ENCODE measurements around the gene PRKCA.
"Not testable (repeated sequence)": the region's sequence is repeated elsewhere in the genome, so short reads cannot be mapped to it uniquely, and the experiment has no call there.

The PRKCA gene

DNA sequence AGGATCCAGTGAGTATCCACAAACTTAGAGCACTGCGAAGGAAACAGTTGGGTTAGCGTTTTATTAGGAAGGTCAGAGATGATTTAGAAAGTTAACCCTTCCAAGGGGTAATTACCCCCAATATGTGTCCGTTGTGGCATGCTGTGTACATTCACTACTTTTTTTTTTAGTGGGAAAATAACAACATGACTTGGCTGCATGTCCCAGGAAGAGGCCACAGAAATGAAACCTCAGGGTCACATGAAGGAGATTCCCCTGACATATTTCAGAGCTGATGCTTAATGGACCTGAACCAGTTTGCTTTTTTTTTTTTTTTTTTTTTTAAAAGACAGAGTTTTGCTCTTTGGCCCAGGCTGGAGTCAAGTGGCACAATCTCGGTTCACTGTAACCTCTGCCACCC is 167.5 kb downstream of the PRKCA start:
- DNase-seq, result no peak

DNA sequence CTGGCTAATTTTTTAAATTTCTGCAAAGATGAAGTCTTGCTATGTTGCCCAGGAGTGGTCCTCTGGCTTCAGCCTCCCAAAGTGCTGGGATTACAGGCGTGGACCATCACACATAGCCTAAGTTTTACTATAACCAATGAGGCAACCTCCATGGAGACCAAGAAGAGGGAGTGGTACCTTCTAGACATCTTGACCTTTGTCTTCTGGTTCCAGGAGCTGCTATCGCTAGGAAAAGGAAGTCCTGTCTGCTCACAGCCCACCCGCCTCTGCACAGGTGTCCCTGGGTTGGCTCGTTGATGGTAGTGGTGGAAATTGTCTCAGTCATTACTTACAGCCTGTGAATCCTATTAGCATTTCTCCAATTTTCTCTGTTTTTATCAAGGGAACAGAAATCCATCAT is 169.7 kb downstream of the PRKCA start:
- DNase-seq, result no peak

- DNase-seq, result no peak
These were observed 171.8 kb downstream of the PRKCA start for GRCh38 chr17:66474258-66474657.

DNA sequence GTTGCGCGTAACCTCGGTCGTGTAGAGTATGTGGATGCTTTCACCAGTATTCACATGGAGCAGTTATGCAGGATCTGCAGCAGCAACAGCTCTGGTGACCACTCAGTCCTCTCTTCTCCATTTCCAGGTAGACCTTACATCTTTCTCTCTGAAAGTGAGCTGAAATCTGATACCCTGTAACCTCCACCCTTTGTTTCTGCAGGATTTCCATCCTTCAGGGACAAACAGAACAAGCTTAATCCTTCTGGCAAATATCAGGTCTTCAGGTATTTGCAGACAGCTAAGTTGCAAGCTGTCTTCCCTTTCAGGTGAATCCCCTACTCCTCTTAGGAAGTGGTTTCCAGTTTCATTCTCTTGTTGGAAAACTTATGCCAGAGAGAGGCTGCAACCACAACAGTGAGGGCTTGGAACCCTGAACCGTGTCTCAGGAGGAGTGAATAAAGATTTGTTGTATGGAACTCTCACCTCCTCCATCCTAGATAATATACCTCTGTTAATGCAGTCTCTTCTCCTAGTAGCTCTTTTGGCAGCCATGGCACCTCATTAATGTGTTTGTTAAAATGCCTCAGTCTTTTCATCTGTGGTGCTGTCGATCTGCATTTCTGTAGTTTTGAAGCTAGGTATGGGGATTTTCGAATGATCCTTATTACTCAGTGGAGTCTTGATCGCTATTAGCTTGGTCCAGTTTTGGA is 172.5 kb downstream of the PRKCA start:
- no peak for DNase-seq

GRCh38 chr17:66476014-66476413 is 173.6 kb downstream of the PRKCA start:
- DNase-seq, result no peak

GRCh38 chr17:66477615-66478283 is 175.3 kb downstream of the PRKCA start:
- DNase-seq, result no peak

DNA sequence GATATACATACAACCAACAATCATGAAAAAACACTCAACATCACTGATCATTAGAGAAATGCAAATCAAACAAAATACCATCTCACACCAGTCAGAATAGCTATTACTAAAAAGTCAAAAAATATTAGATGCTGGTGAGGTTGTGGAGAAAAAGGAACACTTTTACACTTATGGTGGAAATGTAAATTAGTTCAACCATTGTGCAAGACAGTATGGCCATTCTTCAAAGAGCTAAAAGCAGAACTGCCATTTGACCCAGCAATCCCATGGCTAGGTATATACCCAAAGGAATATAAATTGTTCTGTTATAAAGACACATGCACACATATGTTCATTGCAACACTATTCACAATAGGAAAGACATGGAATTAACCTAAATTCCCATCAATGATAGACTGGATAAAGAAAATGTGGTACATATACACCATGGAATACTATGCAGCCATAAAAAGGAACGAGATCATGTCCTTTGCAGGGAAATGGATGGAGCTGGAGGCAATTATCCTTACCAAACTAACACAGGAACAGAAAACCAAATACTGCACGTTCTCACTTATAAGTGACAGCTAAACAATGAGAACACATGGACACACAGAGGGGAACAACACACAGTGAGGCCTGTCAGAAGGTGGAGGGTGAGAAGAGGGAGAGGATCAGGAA is 176.9 kb downstream of the PRKCA start:
- not testable (repeated sequence) for DNase-seq

- no peak for DNase-seq
These were observed 177.8 kb downstream of the PRKCA start for GRCh38 chr17:66480243-66480642.

DNA sequence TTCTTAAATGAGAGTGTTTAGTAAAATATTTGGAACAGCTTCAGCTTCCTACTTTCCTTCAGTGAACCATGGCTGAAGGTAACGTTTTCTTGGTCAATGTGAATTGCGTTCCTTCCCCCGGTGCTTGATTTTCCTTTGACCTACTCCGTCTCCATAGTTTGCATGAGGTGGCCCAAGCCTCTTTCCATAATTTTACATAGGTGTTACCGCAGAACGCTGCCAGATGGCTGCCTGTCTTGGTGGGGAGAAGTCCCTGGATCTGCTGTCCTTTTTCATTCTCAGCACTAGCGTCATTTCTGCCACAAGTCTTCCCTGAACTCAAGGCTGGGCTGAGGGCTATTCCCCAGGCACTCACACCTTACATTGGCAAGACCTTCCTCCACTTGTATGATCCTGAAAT is 178.4 kb downstream of the PRKCA start:
- DNase-seq, result no peak

- no peak for DNase-seq
These were observed 178.9 kb downstream of the PRKCA start for GRCh38 chr17:66481271-66481670.

- no peak for DNase-seq
These were observed 181.5 kb downstream of the PRKCA start for GRCh38 chr17:66483906-66484305.

DNA sequence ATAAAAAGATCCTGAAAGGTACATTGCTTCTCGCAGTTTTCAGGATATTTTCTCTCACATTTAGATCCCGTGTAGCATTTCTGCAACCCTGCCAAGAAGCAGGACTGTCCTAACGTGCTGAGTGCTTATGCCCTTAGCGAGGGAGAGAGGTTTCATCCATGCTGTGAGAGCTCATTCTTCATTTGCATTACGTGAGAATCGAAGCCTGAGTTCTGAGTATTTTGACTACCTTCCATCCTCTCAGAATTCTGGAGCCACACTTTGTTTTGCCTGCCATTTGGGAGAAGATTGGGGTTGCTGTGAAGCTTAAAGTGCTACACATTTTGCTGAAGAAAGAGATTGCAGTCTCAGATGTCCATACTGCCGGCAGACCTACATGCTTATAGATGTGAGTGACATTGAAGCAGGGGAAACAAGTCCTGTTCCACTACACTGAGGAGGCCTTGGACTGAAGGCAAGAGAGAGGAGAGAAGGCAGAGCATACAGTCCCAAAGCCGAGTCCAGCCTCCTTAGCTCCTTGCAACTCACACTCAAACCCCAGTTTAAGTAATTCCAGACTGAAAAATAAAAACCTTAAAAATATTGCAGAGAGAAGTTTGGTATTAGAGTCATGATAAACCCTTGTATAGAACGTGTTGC is 183.0 kb downstream of the PRKCA start:
- no peak for DNase-seq

DNA sequence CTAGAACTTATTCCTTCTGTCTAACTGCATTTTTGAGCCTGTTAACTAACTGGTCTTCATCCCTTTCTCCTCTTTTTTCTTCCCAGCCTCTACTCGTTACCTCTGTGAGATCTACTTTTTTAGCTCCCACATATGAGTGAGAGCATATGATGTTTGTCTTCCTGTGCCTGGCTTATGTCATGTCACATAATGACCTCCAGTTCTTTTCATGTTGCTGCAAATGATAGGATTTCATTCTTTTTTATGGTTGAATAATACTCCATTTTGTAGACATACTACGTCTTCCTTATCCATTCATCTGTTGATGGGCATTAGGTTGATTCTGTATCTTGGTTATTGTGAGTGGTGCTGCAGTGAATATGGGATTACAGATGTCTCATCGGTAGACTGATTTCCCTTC is 184.7 kb downstream of the PRKCA start:
- DNase-seq, result no peak

GRCh38 chr17:66487981-66488468 is 185.6 kb downstream of the PRKCA start:
- DNase-seq, result no peak

- DNase-seq, result no peak
These were observed 186.5 kb downstream of the PRKCA start for GRCh38 chr17:66488864-66489263.

DNA sequence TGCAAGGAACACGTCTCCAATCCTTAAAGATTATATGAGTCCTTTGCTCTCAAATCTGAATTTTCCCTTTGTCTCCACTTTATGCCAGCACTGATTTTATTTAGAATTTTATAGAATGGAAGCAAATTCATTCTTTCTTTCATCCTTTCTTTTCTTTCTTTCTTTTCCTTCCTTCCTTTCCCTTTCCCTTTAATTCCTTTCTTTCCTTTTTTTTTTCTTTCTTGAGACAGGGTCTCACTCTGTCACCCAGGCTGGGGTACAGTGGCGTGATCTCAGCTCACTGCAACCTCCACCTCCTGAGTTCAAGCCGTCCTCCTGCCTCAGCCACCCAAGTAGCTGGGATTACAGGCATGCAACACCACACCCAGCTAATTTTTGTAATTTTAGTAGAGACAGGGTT is 187.2 kb downstream of the PRKCA start:
- DNase-seq, result not testable (repeated sequence)

- DNase-seq, result no peak
These were observed 188.8 kb downstream of the PRKCA start for GRCh38 chr17:66491213-66491612.

DNA sequence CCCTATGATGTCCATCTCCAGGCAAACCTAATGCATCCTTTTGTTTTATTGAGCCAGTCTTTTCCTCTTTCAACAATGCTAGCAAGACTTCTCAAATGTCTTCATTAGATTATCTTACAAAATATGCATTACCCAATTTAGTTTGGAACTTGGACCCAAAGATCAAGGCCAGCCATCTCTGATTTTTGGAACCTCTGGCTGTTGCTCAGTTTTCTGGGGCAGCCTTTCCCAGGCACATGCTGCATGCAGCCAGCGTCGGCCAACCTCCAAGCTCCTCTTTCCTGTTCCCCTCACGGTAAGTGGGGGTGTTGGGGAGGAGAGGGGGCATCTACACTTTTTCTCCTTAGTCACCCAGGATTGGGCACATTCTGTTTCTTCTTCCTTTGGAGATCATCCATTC is 189.3 kb downstream of the PRKCA start:
- no peak for DNase-seq

DNA sequence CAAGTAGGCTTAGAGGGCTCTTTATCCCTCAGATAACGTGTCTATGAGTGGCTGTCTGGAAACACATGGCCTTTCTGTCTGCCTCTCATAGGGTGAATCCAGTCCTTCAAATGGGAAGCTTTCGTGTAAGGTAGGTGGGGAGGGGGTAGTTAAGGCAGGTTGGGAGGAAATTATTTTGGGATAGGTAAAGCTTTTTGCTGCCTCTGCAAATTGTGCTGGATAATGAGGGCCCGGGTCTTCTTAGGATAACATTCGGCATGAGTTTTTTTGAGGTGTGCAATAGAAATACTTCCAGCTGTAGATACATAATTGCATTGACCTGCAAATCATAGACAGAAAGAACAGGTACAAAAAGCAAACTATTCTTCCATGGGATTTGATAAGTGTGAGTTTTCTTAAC is 189.7 kb downstream of the PRKCA start:
- no peak for DNase-seq

GRCh38 chr17:66492561-66493005 is 190.2 kb downstream of the PRKCA start:
- no peak for DNase-seq

DNA sequence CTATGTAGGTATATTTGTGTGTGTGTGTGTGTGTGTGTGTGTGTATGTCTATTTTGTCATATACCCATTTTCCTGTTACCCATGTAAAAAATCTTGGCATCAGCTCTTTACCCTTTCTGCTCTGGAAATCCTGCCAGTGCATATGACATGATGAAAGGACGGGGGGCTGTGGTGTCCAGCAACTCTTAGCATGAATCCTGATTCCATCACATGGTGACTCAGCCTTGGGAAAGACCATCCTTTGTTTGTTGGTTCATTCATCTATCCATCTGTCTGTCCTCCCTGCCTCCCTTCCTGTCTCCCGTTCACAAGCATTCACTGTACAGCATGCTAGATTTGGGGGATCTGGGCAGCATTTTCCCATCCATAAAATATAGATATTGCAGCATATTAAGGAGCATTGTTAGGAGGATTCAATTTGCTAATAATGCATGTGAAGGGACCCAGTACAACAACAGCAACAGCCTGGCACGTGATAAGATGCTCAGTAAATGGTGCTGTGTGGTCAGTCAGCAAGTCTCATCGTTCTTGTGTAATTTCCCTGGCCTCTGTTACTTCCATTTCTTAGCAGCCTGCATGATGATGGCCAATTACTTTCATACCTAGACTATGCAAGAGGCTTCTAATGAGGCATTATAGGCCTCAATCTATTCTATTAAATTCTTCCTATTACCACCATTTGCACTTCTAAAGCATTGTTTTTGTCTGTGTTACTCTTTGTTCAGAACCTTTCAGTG is 191.0 kb downstream of the PRKCA start:
- no peak for DNase-seq

DNA sequence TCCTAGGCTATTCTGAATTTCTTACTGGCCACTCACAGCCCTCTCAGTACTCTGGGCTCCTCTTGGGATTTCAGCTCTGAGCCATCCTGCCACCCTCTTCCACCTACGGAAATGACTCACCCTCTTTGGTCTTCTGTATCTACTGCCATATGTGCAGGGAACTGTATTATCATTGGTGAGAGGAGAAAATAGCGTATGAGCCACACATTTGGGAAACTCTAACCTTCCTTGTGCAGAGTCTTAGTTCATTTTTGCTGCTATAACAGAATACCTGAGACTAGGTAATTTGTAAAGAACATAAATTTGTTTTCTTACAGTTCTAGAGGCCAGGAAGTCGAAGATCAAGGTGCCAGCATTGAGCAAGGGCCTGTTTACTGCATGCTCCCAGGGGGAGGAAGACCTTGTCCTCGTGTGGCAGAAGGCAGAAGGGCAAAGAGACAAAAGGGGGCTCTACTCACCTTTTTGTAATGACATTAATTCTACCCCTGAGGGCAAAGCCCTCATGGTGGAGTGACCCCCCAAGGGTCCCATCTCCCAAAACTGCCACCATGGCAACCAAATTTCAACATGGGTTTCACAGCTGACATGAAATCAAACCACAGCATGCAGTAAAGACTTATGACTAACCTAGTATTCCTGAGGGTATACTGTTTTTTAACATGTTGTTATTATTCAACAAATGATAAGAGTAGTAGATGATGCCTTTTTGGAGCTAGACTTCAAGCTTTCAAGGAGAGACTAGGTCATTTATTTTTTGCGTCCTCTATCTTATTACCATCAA is 191.8 kb downstream of the PRKCA start:
- no peak for DNase-seq

Measured in CD4-positive, alpha-beta T cell treated with Interleukin-4 for 4 hours (primary cell).